CD14-positive monocyte (primary cell): ENCODE results near the gene CDK6. TPM values are rescaled to one million over a fixed set of nuclear protein-coding genes. Genes with fewer than 3 reads are reported as not detected.

Source experiments
- DNase-seq, 3 donors: peaks; one replicate each; pipeline ENCODE4 v3.0.0-alpha.2; 2011 to 2022
- H2AFZ ChIP-seq: 2 replicates; pipeline ENCODE4 v1.6.0; 2012; ENCODE audit warnings: mild to moderate bottlenecking, low read depth, low read length, inconsistent platforms; ENCODE audit not compliant: insufficient read depth, poor library complexity, severe bottlenecking
- H3K27ac ChIP-seq, 2 donors: 1 replicate in 1 of 2; 2 replicates in 1 of 2; pipeline ENCODE4 v1.5.1; 2012 to 2013; ENCODE audit warnings: low read length in 2 of 2, control low read depth in 1 of 2, inconsistent platforms in 1 of 2, low read depth in 1 of 2, mild to moderate bottlenecking in 1 of 2
- H3K27me3 ChIP-seq, 2 donors: one replicate each; pipeline versions ENCODE4 v1.6.0 to v1.6.1; 2011 to 2013; ENCODE audit warnings: low read length in 2 of 2; ENCODE audit not compliant: control insufficient read depth in 2 of 2, insufficient read depth in 2 of 2
- H3K36me3 ChIP-seq, 2 donors: replicated peaks in 1 of 2; 1 replicate in 1 of 2; 2 replicates in 1 of 2; pipeline versions ENCODE4 v1.5.1 to v1.6.1; 2012 to 2013; ENCODE audit warnings: low read length in 2 of 2, control low read depth in 1 of 2, inconsistent platforms in 1 of 2, mild to moderate bottlenecking in 1 of 2; ENCODE audit not compliant: insufficient read depth in 2 of 2, control insufficient read depth in 1 of 2
- H3K4me1 ChIP-seq, 2 donors: 1 replicate in 1 of 2; 2 replicates in 1 of 2; pipeline versions ENCODE4 v1.5.1 to v1.6.1; 2012 to 2013; ENCODE audit warnings: low read length in 2 of 2, control low read depth in 1 of 2, inconsistent platforms in 1 of 2, mild to moderate bottlenecking in 1 of 2, moderate library complexity in 1 of 2; ENCODE audit not compliant: insufficient read depth in 2 of 2, control insufficient read depth in 1 of 2
- H3K4me2 ChIP-seq: replicated peaks from 2 replicates; pipeline ENCODE3; 2012; ENCODE audit warnings: low read length, moderate library complexity, mild to moderate bottlenecking; ENCODE audit not compliant: poor library complexity, severe bottlenecking; ENCODE audit errors: extremely low read depth
- H3K4me3 ChIP-seq, 3 experiments: fragments of 200-600 bp in 1 of 3; sonication (generic) in 1 of 3; replicated peaks in 1 of 3; 1 replicate in 2 of 3; 2 replicates in 1 of 3; pipeline ENCODE4 v1.5.1; 2011 to 2013; ENCODE audit warnings: low read length in 3 of 3, mild to moderate bottlenecking in 3 of 3, control low read depth in 2 of 3, low read depth in 2 of 3, inconsistent platforms in 1 of 3, moderate library complexity in 1 of 3
- H3K79me2 ChIP-seq: 2 replicates; pipeline ENCODE4 v1.6.0; 2012; ENCODE audit warnings: mild to moderate bottlenecking, control low read depth, inconsistent platforms, low read length, moderate library complexity; ENCODE audit not compliant: insufficient read depth
- H3K9ac ChIP-seq: 2 replicates; pipeline ENCODE4 v1.6.0; 2017; ENCODE audit warnings: low read length, mild to moderate bottlenecking; ENCODE audit not compliant: insufficient read depth, poor library complexity, severe bottlenecking
- H3K9me3 ChIP-seq, 2 donors: replicated peaks in 1 of 2; 1 replicate in 1 of 2; 2 replicates in 1 of 2; pipeline versions ENCODE4 v1.5.1 to v1.6.1; 2012 to 2013; ENCODE audit warnings: low read length in 2 of 2, control low read depth in 1 of 2; ENCODE audit not compliant: control insufficient read depth in 1 of 2, insufficient read depth in 1 of 2
- H4K20me1 ChIP-seq: 2 replicates; pipeline ENCODE4 v1.6.0; 2012; ENCODE audit warnings: mild to moderate bottlenecking, low read length, control low read depth, moderate library complexity; ENCODE audit not compliant: insufficient read depth
- H3K27ac Mint-ChIP-seq, 7 donors: one replicate each; pipeline ENCODE4 v1.8.0; 2020; ENCODE audit warnings: mild to moderate bottlenecking in 7 of 7, mixed read lengths in 7 of 7, moderate library complexity in 6 of 7, inconsistent platforms in 2 of 7
- H3K27me3 Mint-ChIP-seq, 3 donors: one replicate each; pipeline ENCODE4 v1.8.0; 2021 to 2022; ENCODE audit warnings: low read depth in 3 of 3, mild to moderate bottlenecking in 3 of 3, mixed read lengths in 3 of 3, moderate library complexity in 3 of 3, inconsistent platforms in 1 of 3
- H3K36me3 Mint-ChIP-seq, 2 donors: one replicate each; pipeline ENCODE4 v1.8.0; 2020; ENCODE audit warnings: mixed read lengths in 2 of 2, inconsistent platforms in 1 of 2, mild to moderate bottlenecking in 1 of 2
- H3K4me1 Mint-ChIP-seq: one replicate; pipeline ENCODE4 v1.8.0; 2020; ENCODE audit warnings: mild to moderate bottlenecking, mixed read lengths
- H3K4me3 Mint-ChIP-seq, 2 donors: one replicate each; pipeline ENCODE4 v1.8.0; 2020; ENCODE audit warnings: mild to moderate bottlenecking in 2 of 2, mixed read lengths in 2 of 2, moderate library complexity in 1 of 2
- H3K9me3 Mint-ChIP-seq, 7 donors: one replicate each; pipeline ENCODE4 v1.8.0; 2020 to 2022; ENCODE audit warnings: mixed read lengths in 7 of 7, mild to moderate bottlenecking in 6 of 7, moderate library complexity in 6 of 7, inconsistent platforms in 2 of 7
- CTCF ChIP-seq: fragments of 200-600 bp; IDR thresholded peaks from one replicate; pipeline ENCODE4 v1.8.0; 2022; ENCODE audit warnings: antibody characterized with exemption, mild to moderate bottlenecking
- WGBS: methylation state at CpG from one replicate; pipeline ENCODE4 v1.1.5; 2013; ENCODE audit warnings: missing lambda C conversion rate; ENCODE audit not compliant: insufficient coverage; 5-methylcytosine and 5-hydroxymethylcytosine counted together
- intact Hi-C, 2 donors: fragments of 100-400 bp; cut with micrococcal nuclease; formaldehyde crosslinking; loops; one replicate each; pipeline versions ENCODE4 v1.15.0 to v1.15.1; 2023
- polyA plus RNA-seq, 3 donors: library from polyadenylated mRNA; depleted of rRNA in 1 of 3; unstranded in 2 of 3; stranded (reverse) in 1 of 3; fragments of 300-500 nt in 2 of 3; fragments of >200 nt in 1 of 3; fragmentation: Illumina TruSeq in 2 of 3; gene quantifications; 1 replicate in 2 of 3; 2 replicates in 1 of 3; pipeline ENCODE4 v1.2.3, GENCODE V29; 2012 to 2021

The CDK6 gene
- polyA plus RNA-seq, 3 donors = 3.4 to 4.3 (median 3.8) TPM

GRCh38 chr7:92669616-92670165, 166.7 kb downstream of the CDK6 start:
- H3K27ac Mint-ChIP-seq = no peak overlapping the region
- H3K4me3 Mint-ChIP-seq = no peak overlapping the region
- intact Hi-C loops = no loop called here

GRCh38 chr7:92668564-92668963, 167.8 kb downstream of the CDK6 start:
- no peaks in the 10 kb centered on the region for H3K79me2 ChIP-seq
- no peak overlapping the region for H3K27ac Mint-ChIP-seq
- no peaks in the 10 kb centered on the region for H3K4me1 ChIP-seq
- no peak overlapping the region for H2AFZ ChIP-seq
- H3K4me3 Mint-ChIP-seq = no peak overlapping the region
- no peaks in the 10 kb centered on the region for H3K27me3 Mint-ChIP-seq
- no peak for TF ChIP-seq CTCF
- H3K27ac ChIP-seq = no peak overlapping the region
- intact Hi-C loops = no loop called here
- no peaks in the 10 kb centered on the region for H3K4me1 Mint-ChIP-seq
- no peaks in the 10 kb centered on the region for H3K27me3 ChIP-seq
- peaks cover 7 to 10% of the 10 kb centered on the region in 2 donors for H3K36me3 Mint-ChIP-seq
- H3K36me3 ChIP-seq = peaks cover 0 to 2% of the 10 kb centered on the region in 2 donors
- H4K20me1 ChIP-seq = no peaks in the 10 kb centered on the region
- H3K9me3 Mint-ChIP-seq = no peaks in the 10 kb centered on the region
- H3K4me3 ChIP-seq = no peak overlapping the region
- H3K4me2 ChIP-seq = no peak overlapping the region
- no peak for DNase-seq
- H3K9ac ChIP-seq = no peak overlapping the region
- no peaks in the 10 kb centered on the region for H3K9me3 ChIP-seq

More at GRCh38 chr7:92669616-92670165, 166.7 kb downstream of the CDK6 start:
- Mint-ChIP-seq H3K9me3 (no peaks in the 10 kb centered on the region), H3K4me1 (no peaks in the 10 kb centered on the region), H3K36me3 (peaks cover 7 to 8% of the 10 kb centered on the region in 2 donors), H3K27me3 (no peaks in the 10 kb centered on the region)
- Histone ChIP-seq H3K9ac (no peak overlapping the region), H3K27me3 (no peaks in the 10 kb centered on the region), H3K4me2 (no peak overlapping the region), H4K20me1 (no peaks in the 10 kb centered on the region), H3K9me3 (no peaks in the 10 kb centered on the region), H2AFZ (no peak overlapping the region), H3K4me3 (no peak overlapping the region), H3K79me2 (no peaks in the 10 kb centered on the region), H3K27ac (no peak overlapping the region), H3K4me1 (no peaks in the 10 kb centered on the region), H3K36me3 (peaks cover 0 to 2% of the 10 kb centered on the region in 2 donors)
- DNase-seq = no peak
- TF ChIP-seq CTCF = no peak
- WGBS = 100% methylated on average over 1 of the region's 3 CpGs
